IPS-NIHi7 (cell line): Measurements from ENCODE around the gene PCDHGC4.

ENCODE experiments used
- DNase-seq: peaks from one replicate; pipeline ENCODE4 v3.0.0; 2012; ENCODE audit warnings: mixed read lengths; ENCODE audit errors: extremely low spot score

PCDHGC4 gene

DNA sequence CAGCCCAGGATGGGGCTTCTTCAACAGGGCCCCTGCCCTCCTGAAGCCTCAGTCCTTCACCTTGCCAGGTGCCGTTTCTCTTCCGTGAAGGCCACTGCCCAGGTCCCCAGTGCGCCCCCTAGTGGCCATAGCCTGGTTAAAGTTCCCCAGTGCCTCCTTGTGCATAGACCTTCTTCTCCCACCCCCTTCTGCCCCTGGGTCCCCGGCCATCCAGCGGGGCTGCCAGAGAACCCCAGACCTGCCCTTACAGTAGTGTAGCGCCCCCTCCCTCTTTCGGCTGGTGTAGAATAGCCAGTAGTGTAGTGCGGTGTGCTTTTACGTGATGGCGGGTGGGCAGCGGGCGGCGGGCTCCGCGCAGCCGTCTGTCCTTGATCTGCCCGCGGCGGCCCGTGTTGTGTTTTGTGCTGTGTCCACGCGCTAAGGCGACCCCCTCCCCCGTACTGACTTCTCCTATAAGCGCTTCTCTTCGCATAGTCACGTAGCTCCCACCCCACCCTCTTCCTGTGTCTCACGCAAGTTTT is 27.6 kb downstream of the PCDHGC4 start:
- DNase-seq, result peak; percentile 91

GRCh38 chr5:141512911-141513626 is 28.2 kb downstream of the PCDHGC4 start:
- peak; percentile 34 for DNase-seq

GRCh38 chr5:141513627-141514329 is 28.9 kb downstream of the PCDHGC4 start:
- peak; percentile 60 for DNase-seq

DNA sequence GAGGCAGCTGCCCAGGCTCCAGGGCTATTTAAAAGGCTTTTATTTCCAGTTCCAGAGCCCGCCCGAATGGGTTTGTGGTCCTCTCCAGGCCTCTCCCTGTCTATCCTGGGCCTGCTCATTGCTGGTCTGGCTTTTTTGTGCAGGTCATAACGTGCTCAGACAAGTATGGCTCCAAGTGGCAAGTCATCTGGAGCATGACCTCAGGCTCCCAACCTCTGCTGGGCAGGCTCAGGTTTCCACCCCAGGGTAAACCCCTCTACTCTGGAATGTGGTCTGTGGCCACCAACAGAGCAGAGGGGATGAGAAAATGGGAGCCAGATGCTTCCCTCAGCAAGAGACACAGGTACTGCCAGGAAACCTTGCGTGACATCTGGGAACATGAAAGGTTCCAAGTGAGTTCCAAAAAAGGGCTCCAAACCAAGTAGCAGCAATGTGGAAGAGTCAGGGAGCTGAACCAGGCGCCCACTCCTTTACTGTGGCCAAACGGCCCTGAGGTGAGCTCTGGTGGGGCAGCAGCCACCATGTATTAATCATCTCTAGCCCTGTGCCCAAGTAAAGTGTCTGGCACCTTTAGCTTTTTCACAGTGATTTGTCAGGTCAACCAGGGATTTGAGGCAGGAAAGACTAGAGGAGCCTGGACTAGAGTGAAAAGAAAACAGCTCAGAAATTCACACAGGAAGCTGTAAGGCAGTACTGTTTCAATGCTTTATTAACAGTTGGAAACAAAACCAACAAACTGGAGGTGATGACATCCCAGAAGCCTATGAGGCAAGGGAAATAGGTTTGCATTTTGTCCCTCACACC is 29.7 kb downstream of the PCDHGC4 start:
- peak; percentile 70 for DNase-seq

- no peak for DNase-seq
Measured at GRCh38 chr5:141515141-141515540, 30.3 kb downstream of the PCDHGC4 start.

DNA sequence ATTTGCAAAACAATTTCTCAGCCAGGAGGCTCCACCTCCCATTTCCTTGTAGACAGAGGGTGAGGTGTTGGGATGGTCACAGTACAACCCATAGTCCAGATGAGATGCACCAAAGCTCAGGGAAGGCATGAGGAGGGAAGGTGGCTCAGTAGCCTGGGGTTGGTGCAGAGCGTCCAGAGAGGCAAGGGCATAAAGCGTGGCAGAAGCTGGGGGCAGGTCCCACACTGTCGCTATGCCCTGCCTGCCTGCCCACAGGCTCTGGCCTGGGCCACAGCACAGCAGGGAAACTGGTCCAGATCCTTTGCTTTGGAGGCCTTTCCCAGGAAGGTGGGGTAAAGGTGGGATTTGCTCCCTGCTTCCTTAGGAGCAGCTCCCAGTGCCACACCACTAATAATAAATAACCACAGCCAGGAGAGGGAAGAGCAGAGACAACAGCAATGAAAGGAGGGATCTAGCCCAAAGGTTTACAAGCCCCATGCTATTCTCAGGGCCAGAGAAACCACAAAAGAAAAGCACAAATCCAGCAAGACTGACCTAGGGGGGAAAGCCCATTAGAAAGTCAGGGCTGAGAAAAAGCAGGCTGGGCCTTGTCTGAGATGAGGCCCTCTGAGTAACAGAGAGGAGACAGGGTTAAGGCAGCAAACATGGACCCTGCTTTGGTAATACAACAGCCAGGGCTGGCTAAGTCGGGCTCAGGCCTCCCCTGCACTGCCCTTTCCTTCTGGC is 31.3 kb downstream of the PCDHGC4 start:
- no peak for DNase-seq

DNA sequence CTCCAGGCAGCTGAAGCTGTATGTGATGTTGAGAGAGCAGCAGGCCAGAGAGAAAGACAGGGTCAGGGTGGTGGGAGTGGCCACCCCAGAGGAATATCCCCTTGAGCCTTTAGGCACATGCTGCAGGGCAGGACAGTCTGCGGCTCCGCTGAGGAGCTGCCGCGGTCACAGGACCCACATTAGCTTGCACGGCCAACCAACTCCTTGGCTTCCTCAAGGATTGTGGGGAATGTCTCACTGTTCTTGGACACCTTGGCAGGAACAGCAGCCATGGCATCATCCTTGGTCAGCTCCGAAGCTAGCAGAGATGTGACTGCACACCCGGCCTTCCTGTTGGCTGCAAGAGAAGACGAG is 31.8 kb downstream of the PCDHGC4 start:
- no peak for DNase-seq

DNA sequence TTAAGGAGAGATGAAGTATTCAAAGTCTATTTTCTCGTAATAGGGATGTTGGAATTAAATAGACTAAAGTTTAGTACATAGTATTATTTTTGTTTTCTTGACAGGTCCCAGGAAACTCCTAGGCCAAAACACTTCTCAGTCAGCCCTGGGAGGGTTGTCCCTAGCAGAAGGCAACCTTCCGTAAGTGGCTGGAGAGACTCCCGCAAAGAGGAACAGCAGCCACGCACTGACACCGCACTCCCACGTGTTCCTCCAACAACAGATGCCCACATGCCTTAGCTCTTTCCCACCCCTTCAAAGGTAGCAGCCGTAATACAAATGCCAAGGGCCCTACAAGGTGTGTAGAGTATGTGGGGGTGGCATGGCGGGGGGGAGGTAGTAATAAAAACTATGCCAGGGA is 32.5 kb downstream of the PCDHGC4 start:
- DNase-seq, result no peak

- DNase-seq, result no peak
Measured at GRCh38 chr5:141517880-141518617, 33.2 kb downstream of the PCDHGC4 start.

DNA sequence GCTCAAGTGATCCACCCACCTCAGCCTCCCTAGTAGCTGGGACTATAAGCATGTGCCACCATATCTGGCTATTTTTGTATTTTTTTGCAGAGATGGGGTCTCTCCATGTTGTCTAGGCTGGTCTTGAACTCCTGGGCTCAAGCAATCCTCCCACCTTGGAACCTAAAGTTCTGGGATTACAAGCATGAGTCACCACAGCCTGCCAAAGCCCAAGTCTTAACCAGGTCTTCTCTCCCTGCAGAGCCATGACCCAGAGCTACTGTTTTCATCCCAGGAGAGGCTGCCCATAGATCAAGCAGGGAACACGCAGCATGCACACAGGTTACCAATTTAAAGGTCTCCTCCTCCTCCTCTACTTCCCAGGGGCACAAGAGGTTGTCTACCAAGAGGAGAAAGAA is 33.8 kb downstream of the PCDHGC4 start:
- DNase-seq, result no peak

DNA sequence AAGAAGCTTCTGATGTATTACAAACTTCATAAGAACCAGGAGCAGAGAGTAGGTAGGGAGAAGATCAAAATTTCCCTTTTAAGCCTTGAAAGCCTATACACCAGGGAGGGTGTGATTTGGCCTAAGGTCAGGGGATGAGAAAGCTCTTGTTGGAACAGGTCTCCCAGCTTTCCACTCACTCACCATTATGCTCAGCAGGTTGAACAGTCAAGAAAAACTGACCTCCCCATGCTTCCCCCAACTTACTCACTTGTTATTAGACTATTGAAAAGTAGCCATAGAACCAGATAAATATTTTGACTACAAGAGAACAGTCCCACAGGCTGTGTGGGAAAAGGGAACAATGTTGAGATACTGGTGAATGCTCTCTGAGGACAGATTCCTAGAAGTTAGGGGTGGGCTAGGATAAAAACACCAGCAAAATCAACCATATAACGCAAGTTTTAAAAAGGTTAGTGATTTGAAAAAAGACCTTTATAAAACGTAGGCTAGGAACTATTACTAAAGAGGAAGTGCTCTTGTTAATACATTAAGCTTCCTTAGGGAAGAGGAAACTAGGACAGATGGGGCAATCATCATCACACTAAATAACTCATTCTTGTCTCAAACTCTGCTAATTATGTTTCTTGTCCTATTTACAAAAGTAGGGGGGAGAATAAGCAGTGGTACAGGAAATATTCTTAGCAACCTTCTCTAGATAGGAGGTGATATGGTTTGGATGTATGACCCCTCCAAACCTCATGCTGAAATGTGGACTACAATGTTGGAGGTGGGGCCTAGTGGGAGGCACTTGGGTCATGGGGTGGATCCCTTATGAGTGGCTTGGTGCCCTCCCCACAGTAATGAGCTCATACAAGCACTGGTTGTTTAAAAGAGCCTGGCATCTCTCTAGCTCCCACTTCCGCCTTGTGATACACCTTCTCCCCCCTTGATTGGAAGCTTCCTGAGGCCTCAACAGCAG is 35.1 kb downstream of the PCDHGC4 start:
- DNase-seq, result no peak

- DNase-seq, result no peak
Measured at GRCh38 chr5:141521244-141521781, 36.5 kb downstream of the PCDHGC4 start.

- no peak for DNase-seq
Measured at GRCh38 chr5:141522301-141522700, 37.5 kb downstream of the PCDHGC4 start.

DNA sequence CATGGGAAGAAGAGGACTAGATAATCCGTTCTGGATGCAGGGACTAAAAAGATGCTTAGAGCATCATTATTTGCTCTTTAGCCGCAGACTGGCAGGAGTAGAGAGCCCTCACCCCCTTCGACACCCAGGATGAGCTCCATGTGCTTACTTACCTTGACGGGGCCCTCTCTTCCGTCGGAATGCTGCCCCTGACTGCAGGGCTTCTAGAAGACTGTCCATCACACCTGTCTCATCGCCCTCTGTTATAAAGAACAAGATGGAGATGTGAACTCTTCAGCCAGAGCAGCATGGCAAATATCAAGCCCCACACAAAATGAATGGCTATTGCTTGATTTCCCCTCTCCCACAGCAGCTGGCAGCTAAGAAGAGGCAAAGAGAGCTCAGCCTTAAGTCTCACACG is 39.2 kb downstream of the PCDHGC4 start:
- no peak for DNase-seq

- peak; percentile 96 for DNase-seq
Measured at GRCh38 chr5:141524604-141525597, 40.1 kb downstream of the PCDHGC4 start.

GRCh38 chr5:141525653-141526052 is 40.8 kb downstream of the PCDHGC4 start:
- DNase-seq, result no peak

GRCh38 chr5:141527426-141527825 is 42.6 kb downstream of the PCDHGC4 start:
- DNase-seq, result no peak

- no peak for DNase-seq
Measured at GRCh38 chr5:141528291-141528984, 43.6 kb downstream of the PCDHGC4 start.
